NCI-H1436 (cell line): ENCODE results near the gene CEMIP.

Experiments used
- DNase-seq: peaks from one replicate; lab custom pipeline; 2025; lab: John Stamatoyannopoulos, UW

The CEMIP gene

GRCh38 chr15:80822676-80823075, 43.5 kb downstream of the CEMIP start:
- DNase-seq = no peak

GRCh38 chr15:80823120-80823519, 44.0 kb downstream of the CEMIP start:
- no peak for DNase-seq

GRCh38 chr15:80823995-80824394, 44.8 kb downstream of the CEMIP start:
- DNase-seq = no peak

- DNase-seq = no peak
These were observed 46.3 kb downstream of the CEMIP start for GRCh38 chr15:80825361-80826030.

GRCh38 chr15:80828796-80829195, 49.6 kb downstream of the CEMIP start:
- no peak for DNase-seq

GRCh38 chr15:80830677-80831076, 51.5 kb downstream of the CEMIP start:
- DNase-seq = no peak

- no peak for DNase-seq
These were observed 52.0 kb downstream of the CEMIP start for GRCh38 chr15:80831192-80831591.

- DNase-seq = no peak
These were observed 52.5 kb downstream of the CEMIP start for GRCh38 chr15:80831606-80832224.

GRCh38 chr15:80832686-80833085, 53.5 kb downstream of the CEMIP start:
- no peak for DNase-seq

GRCh38 chr15:80834402-80834801, 55.2 kb downstream of the CEMIP start:
- DNase-seq = no peak

- DNase-seq = no peak
These were observed 55.7 kb downstream of the CEMIP start for GRCh38 chr15:80834906-80835305.

GRCh38 chr15:80835336-80835735, 56.2 kb downstream of the CEMIP start:
- no peak for DNase-seq

GRCh38 chr15:80836223-80836622, 57.1 kb downstream of the CEMIP start:
- DNase-seq = no peak

- no peak for DNase-seq
These were observed 57.8 kb downstream of the CEMIP start for GRCh38 chr15:80837006-80837405.

GRCh38 chr15:80838012-80838411, 58.8 kb downstream of the CEMIP start:
- no peak for DNase-seq

GRCh38 chr15:80838666-80839065, 59.5 kb downstream of the CEMIP start:
- no peak for DNase-seq

GRCh38 chr15:80839764-80840130, 60.6 kb downstream of the CEMIP start:
- DNase-seq = no peak

- DNase-seq = no peak
These were observed 61.3 kb downstream of the CEMIP start for GRCh38 chr15:80840182-80841130.

- DNase-seq = no peak
These were observed 62.4 kb downstream of the CEMIP start for GRCh38 chr15:80841541-80841940.

- no peak for DNase-seq
These were observed 65.0 kb downstream of the CEMIP start for GRCh38 chr15:80844011-80844732.

GRCh38 chr15:80846031-80846815, 67.1 kb downstream of the CEMIP start:
- DNase-seq = no peak
